ENCODE measurements around the gene NINL.
"Not testable (repeated sequence)": the region's sequence is repeated elsewhere in the genome, so short reads cannot be mapped to it uniquely, and the experiment has no call there.

NINL gene

GRCh38 chr20:25592135-25592852 is 7.0 kb upstream of the NINL start:
- no peak for DNase-seq (ENCODE audit: low read depth, low spot score)

DNA sequence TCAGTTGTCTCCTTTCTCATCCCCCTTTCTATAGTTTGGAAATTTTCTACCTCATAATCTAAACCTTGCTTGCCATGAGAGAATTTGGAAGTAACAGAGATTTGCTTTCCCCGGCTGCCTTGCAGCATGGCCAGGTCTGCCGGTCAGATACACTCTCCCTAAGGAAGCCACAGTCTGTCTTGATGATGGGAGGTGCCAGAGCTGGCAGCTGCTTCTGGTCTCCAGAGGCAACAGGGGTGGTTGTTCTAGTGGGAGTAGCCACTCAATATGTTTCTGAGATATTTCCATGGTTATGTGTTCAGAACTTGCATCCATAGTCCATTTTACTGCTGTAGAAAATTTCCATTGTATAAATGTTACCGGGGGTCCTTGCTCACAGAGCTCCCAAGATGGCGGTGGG is 5.4 kb upstream of the NINL start:
- DNase-seq (ENCODE audit: low read depth, low spot score): not testable (repeated sequence)

DNA sequence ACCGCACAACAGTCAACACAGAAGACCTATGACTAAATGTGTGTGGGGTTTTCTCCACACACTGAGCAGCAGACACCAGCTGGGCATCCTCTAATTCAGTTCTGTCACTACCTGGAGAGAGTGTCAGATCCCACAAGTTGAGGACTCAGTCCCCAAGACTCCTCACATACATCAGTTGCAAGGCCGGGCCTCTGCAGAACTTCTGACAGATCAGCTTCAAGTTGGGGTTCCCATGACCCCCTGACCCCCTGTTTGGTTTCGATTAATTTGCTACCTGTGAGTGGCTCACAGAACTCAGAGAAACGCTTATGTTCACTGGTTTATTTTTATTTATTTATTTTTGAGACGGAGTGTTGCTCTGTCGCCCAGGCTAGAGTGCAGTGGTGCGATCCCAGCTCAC is 3.2 kb upstream of the NINL start:
- DNase-seq (ENCODE audit: low read depth, low spot score): no peak

DNA sequence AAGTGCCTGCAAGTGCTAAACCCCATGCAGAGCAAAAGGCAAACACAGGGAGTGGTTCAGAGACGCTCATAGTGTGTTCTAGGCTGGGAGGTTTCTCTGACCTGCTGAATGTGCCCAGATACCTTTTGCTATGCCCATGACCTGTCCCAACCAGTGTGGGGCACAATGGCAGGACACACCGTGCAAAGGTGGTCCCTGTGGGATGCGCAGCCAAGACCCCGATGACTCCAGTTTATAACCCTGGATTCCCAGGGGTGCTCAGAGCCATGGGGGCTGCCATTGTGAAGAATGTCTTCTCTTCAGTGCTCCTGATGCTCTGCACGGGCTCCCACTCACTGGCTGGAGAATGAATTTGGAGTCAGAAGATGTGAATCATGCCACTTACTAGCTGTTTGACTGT is 2.2 kb upstream of the NINL start:
- no peak for DNase-seq (ENCODE audit: low read depth, low spot score)

GRCh38 chr20:25586877-25587276 is 1.5 kb upstream of the NINL start:
- DNase-seq (ENCODE audit: low read depth, low spot score): no peak

DNA sequence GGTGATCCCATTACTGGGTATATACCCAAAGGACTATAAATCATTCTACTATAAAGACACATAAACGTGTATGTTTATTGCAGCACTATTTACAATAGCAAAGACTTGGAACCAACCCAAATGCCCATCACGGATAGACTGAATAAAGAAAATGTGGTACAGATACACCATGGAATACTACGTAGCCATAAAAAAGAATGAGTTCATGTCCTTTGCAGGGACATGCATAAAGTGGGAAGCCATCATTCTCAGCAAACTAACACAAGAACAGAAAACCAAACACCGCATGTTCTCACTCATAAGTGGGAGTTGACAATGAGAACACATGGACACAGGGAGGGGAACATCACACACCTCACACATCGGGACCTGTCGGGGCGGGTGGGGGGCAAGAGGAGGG is 1.7 kb downstream of the NINL start:
- not testable (repeated sequence) for DNase-seq (ENCODE audit: low read depth, low spot score)

DNA sequence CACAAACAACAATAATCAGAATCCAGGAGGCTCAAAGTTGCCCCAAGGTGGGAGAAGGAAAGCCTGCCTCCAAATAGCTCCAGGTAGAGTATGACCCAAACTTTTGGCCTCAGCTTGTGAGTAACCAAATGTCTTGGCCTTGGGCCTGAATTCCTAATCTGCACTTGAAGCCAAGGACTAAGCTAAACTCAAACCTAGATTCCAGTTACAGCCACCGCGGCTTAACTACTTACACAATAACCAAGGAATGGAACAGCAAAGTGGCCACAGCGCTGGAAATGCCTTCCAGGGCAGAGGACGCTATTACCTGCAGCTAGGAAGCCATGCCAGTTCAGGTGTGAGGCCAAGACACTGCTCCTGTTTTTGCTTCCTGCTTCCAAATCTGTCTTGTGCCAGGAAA is 4.6 kb downstream of the NINL start:
- no peak for DNase-seq (ENCODE audit: low read depth, low spot score)

DNA sequence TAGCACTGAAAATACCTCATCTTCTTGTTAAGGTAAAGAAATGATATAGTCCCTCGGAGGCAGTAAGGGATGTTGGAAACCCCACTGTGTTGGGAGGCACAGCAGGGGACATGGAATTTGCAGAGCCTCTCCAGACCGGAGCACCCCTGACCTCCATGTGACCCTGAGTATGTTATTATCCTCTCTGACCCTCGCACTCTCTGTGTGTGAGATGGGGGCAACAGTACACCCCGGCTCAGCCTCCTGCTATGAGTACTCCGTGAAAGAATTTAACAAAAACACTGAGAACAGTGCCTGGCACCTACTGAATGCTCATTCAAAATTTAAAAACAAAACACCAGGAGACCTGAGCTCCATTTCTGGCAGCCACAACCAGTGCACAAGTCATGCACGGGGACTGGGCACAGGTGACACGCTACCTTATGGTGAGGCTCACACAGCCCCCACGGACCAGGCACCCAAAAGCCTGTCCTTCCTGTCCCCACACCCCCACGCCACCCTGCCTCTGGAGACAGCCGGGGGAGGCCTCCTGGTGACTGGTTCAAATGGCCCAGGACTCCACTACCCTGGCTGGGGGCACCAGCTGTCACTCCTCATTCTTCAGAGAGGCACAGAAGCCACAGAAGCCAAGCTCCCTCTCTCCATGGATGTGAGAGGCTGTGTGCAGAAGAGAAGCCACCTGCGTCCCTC is 6.1 kb downstream of the NINL start:
- DNase-seq (ENCODE audit: low read depth, low spot score): no peak

GRCh38 chr20:25576783-25577530 is 8.4 kb downstream of the NINL start:
- DNase-seq (ENCODE audit: low read depth, low spot score): no peak

DNA sequence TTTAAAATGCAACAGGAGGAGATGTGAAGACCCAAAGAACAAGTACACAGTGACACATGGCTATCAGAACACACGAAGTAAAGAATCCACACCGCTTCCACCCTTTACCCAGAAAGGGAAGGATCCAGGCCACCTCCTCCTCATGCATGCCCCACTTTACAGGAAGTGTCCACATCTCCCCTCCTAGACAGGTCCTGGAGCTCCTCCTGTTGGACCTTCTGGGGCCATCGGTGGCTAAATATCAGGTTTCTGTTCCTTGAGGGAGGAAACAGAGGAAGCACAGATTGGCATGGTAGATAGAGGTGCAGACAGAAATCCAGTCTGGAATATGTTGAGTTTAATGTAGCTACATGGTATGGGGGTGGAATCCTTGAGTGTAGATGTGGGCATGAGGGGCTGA is 10.9 kb downstream of the NINL start:
- no peak for DNase-seq (ENCODE audit: low read depth, low spot score)

- no peak for DNase-seq (ENCODE audit: low read depth, low spot score)
Observed at GRCh38 chr20:25573288-25574251, 11.8 kb downstream of the NINL start.

DNA sequence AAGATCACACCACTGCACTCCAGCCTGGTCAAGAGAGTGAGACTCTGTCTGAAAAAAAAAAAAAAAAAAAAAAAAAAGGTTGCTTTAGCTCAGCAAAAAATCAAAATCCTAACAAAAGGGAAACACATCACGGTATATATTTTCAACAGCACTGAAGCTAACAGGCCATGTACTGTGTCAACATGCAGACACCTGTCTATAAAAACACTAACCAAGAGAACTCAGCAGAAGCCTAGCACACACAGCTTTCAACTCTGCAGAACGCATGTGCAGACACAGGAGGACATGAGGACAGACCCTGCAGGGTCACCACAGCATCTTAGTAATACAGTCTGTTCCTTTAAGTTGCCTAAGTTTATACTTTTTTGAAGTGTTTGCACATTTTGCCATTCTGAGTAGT is 13.5 kb downstream of the NINL start:
- DNase-seq (ENCODE audit: low read depth, low spot score): no peak

GRCh38 chr20:25571240-25571639 is 14.1 kb downstream of the NINL start:
- DNase-seq (ENCODE audit: low read depth, low spot score): no peak

DNA sequence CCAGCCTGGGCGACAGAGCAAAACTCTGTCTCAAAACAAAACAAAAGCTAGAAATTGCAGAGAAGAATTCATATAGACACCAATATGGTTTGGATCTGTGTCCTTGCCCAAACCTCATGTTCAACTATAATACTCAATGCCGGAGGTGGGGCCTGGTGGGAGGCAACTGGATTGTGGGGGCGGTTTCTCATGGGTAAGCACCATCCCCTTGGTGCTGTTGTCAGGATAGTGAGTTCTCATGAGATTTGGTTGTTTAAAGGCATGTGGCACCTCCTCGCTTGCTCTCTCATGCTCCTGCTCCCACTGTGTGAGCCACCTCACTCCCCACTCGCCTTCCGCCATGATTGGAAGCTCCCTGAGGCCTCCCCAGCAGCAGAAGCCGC is 15.2 kb downstream of the NINL start:
- no peak for DNase-seq (ENCODE audit: low read depth, low spot score)

DNA sequence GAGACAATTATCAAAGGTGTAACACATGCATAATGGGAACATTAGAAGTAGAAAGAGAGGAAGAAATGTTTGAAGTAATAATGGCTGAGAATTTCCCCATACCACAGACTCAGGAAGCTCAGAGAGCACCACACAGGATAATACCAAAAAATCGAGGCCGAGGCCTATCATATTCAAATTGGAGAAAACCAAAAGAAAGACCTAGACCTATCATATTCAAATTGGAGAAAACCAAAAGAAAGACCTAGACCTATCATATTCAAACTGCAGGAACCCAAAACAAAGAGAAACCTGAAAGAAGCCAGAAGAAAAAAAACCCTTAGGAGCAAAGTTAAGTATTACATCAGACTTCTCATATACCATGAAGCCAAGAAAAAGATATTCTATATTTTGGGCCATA is 18.0 kb downstream of the NINL start:
- no peak for DNase-seq (ENCODE audit: low read depth, low spot score)

- no peak for DNase-seq (ENCODE audit: low read depth, low spot score)
Observed at GRCh38 chr20:25566821-25567220, 18.5 kb downstream of the NINL start.

GRCh38 chr20:25565578-25566157 is 19.7 kb downstream of the NINL start:
- no peak for DNase-seq (ENCODE audit: low read depth, low spot score)

DNA sequence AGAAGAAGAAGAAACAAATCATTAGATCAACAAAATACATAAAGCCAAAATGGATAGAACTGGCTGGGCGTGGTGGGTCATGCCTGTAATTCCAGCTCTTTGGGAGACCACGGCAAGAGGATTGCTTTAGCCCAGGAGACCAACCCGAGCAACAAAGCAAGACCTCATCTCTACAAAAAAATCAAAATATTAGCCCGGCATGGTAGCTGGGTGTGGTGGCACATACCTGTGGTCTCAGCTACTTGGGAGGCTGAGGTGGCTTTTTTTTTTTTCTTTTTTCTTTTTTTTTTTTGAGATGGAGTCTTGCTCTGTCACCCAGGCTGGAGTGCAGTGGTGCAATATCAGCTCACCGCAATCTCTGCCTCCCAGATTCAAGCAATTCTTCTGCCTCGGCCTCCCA is 21.5 kb downstream of the NINL start:
- no peak for DNase-seq (ENCODE audit: low read depth, low spot score)

- DNase-seq (ENCODE audit: low read depth, low spot score): no peak
Observed at GRCh38 chr20:25563362-25563761, 22.0 kb downstream of the NINL start.

GRCh38 chr20:25561771-25562170 is 23.6 kb downstream of the NINL start:
- DNase-seq (ENCODE audit: low read depth, low spot score): not testable (repeated sequence)

GRCh38 chr20:25553819-25554296 is 31.5 kb downstream of the NINL start:
- no peak for DNase-seq (ENCODE audit: low read depth, low spot score)
